ENCODE results near the gene SLC44A1. TPM values are rescaled to one million over a fixed set of nuclear protein-coding genes. Genes with fewer than 3 reads are reported as not detected.

The SLC44A1 gene
- total RNA-seq, 4 donors from 2014 or later, result 51.1 to 82.2 (median 70.5) TPM

DNA sequence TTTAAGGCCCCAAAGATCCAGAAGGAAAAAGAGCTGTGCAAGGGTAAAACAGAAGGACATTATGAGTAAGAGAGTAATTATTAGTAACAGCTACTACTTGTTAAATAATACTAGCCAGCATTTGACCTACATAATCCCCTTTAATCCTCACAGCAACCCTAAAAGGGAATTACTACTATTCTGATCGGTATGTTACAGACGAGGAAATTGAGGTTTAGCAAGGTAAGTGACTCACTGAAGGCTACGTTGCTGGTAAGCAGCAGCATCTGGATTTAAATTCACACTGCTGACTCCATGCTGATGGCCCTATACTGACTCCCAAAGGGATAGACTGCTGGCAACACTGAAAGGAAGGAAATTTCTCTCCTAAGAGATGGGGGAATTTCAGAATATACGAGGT lies 199.7 kb downstream of the SLC44A1 start:
- 67 to 68% methylated on average over 4 of the region's 4 CpGs for WGBS, 2 donors

DNA sequence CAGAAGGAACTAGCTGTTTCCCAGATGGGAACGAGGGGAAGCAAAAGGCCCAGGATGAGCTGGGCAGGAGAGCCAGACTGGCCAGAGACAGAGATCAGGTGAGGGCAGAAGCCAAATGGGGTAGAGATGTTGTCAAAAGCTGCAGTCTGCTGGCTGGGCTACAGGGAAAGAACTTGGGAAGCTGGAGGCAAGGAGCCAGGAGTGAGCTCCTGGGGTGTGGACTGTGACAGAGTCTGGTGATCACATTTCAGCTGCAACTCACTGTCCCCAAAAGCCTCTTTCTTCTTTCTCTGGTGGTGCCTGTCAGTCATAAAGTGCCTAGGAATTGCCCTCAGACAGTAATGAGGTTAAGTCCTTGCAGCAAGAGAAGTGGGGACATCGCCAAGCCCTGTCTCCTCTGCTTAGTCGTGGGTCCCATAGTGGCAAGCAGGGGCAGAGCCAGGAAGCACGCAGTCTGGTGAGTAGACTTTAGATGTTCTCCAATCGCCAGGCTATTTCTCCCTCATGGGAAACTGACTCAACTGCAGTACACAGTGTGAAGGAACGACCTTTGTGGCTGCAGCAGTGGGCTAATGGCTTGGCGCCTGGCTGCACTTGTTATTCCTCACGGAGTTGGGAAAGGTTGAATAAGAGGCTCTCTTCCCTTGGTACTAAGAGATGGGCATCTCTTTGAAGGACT lies 200.9 kb downstream of the SLC44A1 start:
- TF ChIP-seq CTCF (IDR thresholded peaks at IDR 0.05), result no peak
- no peak for TF ChIP-seq POLR2A (IDR thresholded peaks at IDR 0.05)
- WGBS, 2 donors, result 64 to 75% methylated on average over 8 of the region's 8 CpGs
- no peak for DNase-seq (ENCODE audit: low spot score in 2 of 2)
- H3K4me3 ChIP-seq (ENCODE audit: low read depth, poor library complexity, severe bottlenecking), result no peak overlapping the region
- intact Hi-C loops (cut with DNase I; ENCODE audit: low total_unique reads), result no loop called here

More for the DNA sequence above, 199.7 kb downstream of the SLC44A1 start:
- intact Hi-C loops (cut with DNase I; ENCODE audit: low total_unique reads), result no loop called here
- TF ChIP-seq POLR2A (IDR thresholded peaks at IDR 0.05), result no peak
- no peak for TF ChIP-seq CTCF (IDR thresholded peaks at IDR 0.05)
- no peak overlapping the region for H3K4me3 ChIP-seq (ENCODE audit: low read depth, poor library complexity, severe bottlenecking)
- no peak for DNase-seq (ENCODE audit: low spot score in 2 of 2)

- intact Hi-C loops (cut with DNase I; ENCODE audit: low total_unique reads), result loop anchor here (2.0 kb wide), 1 partner anchor 73 kb away; no protein-coding TSS in a partner anchor
- peak overlapping the region; percentile 63 for H3K4me3 ChIP-seq (ENCODE audit: low read depth, poor library complexity, severe bottlenecking)
- 14% methylated on average over 16 of the region's 16 CpGs for WGBS, 2 donors
- TF ChIP-seq CTCF (IDR thresholded peaks at IDR 0.05) (no peak), POLR2A (IDR thresholded peaks at IDR 0.05) (no peak)
- no peak for DNase-seq (ENCODE audit: low spot score in 2 of 2)
These were observed 202.9 kb downstream of the SLC44A1 start for GRCh38 chr9:105447386-105447813.

DNA sequence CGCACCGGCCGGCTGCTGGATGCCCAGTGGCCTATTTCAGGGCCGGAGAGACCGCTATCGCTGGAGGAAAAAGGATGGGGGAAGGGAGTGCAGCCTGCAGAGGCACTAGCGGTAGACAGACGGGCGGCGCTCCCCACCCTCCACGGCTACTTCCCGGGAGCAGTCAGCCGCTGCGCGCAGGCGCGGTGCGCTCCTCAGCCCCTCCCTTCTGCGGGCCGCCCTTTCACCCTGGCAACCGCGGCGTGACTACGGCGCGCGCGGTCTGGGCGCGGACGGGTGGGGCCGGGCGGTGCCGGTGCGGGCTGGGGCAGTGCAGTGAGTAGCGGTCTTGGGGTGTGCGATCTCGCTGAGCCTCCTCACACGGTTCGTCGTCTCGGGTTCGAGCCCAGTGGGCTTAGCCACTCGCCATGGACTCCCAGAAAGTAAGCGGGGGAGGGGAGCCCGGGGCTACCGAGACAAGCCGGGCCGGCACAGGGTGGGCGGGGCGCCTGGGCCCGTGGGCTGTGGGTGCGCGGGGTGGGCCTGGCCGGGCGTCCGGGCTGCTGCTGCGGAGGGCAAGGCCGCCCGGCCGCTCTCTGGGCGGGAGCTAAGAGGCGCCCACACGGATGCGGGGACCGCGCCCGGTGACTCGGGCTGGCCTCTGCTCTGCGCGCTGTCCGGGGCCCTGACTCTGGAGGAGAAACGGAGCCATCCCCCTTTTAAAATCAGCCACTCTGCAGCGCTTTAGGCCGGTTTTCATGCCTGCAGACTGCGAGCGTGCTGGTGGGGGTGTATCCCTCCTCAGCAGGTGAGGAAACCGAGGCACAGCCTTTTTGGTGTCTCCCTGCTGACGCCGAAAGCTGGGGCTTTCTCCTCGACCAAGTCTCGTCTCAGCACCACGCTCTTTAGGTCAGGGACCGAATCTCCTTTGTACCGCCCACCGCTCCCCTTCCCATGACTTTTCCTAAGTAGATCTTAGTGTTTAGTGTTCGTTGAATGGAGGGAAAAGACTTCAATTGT lies 203.7 kb downstream of the SLC44A1 start, which contains the start of gene FSD1L:
Gene FSD1L (plus strand): TSS at position 221 of the 999 bp plus-strand sequence. CDS start 187 bp downstream, at position 408.
- peak; percentile 81 to 98 for DNase-seq (ENCODE audit: low spot score in 2 of 2)
- intact Hi-C loops (cut with DNase I; ENCODE audit: low total_unique reads), result loop anchor here (2.0 kb wide), 1 partner anchor 73 kb away; no protein-coding TSS in a partner anchor
- H3K4me3 ChIP-seq (ENCODE audit: low read depth, poor library complexity, severe bottlenecking), result peak within 1 kb of the TSS; percentile 63
- TF ChIP-seq POLR2A (IDR thresholded peaks at IDR 0.05) (no peak), CTCF (IDR thresholded peaks at IDR 0.05) (no peak)
- 2 to 3% methylated on average over 23 to 48 of the region's 87 CpGs for WGBS, 2 donors

GRCh38 chr9:105449081-105449480 lies 204.6 kb downstream of the SLC44A1 start:
- intact Hi-C loops (cut with DNase I; ENCODE audit: low total_unique reads), result no loop called here
- WGBS, 2 donors, result 38 to 45% methylated on average over 2 of the region's 2 CpGs
- no peak for TF ChIP-seq POLR2A (IDR thresholded peaks at IDR 0.05)
- TF ChIP-seq CTCF (IDR thresholded peaks at IDR 0.05), result no peak
- no peak overlapping the region for H3K4me3 ChIP-seq (ENCODE audit: low read depth, poor library complexity, severe bottlenecking)
- DNase-seq (ENCODE audit: low spot score in 2 of 2), result no peak
